Ovary (tissue), 9 donors: Measurements from ENCODE around the gene KIF19. TPM values are rescaled to one million over a fixed set of nuclear protein-coding genes. Genes with fewer than 3 reads are reported as not detected.

Experiments
- DNase-seq, 5 donors: peaks; one replicate each; pipeline ENCODE4 v3.0.0-alpha.2; 2019 to 2020
- H3K27ac ChIP-seq, 2 donors: fragments of 200-600 bp; one replicate each; pipeline versions ENCODE4 v1.5.1 to v1.8.0; 2019 to 2022
- H3K27me3 ChIP-seq: fragments of 200-600 bp; one replicate; pipeline ENCODE4 v1.8.0; 2022
- H3K36me3 ChIP-seq: fragments of 200-600 bp; sonication (generic); one replicate; pipeline ENCODE4 v1.5.1; 2019
- H3K4me1 ChIP-seq: one replicate; pipeline ENCODE4 v1.8.1; 2013; ENCODE audit warnings: mild to moderate bottlenecking, moderate library complexity; ENCODE audit not compliant: insufficient read depth
- H3K4me3 ChIP-seq: fragments of 200-600 bp; sonication (generic); one replicate; pipeline ENCODE4 v1.5.1; 2017
- H3K9me3 ChIP-seq, 2 donors: fragments of 200-600 bp in 1 of 2; sonication (generic) in 1 of 2; one replicate each; pipeline versions ENCODE4 v1.5.1 to v1.8.1; 2013 to 2019; ENCODE audit warnings: mild to moderate bottlenecking in 1 of 2, moderate library complexity in 1 of 2
- CTCF ChIP-seq, 3 donors: fragments of 450-650 bp in 2 of 3; fragments of 200-600 bp in 1 of 3; IDR thresholded peaks; one replicate each; pipeline versions ENCODE4 v1.5.1 to v1.8.0; 2016 to 2022; ENCODE audit warnings: antibody characterized with exemption in 3 of 3, mild to moderate bottlenecking in 1 of 3
- EP300 ChIP-seq: sonication (generic); formaldehyde crosslinking; IDR thresholded peaks from one replicate; pipeline ENCODE4 v1.6.1; 2017; ENCODE audit warnings: antibody characterized with exemption
- POLR2A ChIP-seq: fragments of 450-650 bp; IDR thresholded peaks from one replicate; pipeline ENCODE4 v1.6.1; 2017; ENCODE audit warnings: antibody characterized with exemption, mild to moderate bottlenecking, moderate library complexity
- WGBS, 3 donors: extraction: QIAGEN DNeasy Blood & Tissue Kit in 1 of 3; methylation state at CpG; one replicate each; pipeline versions ENCODE4 v1.1.5 to v1.1.7; 2013 to 2017; 5-methylcytosine and 5-hydroxymethylcytosine counted together
- intact Hi-C, 4 donors: fragments of 100-400 bp; cut with DNase I; formaldehyde crosslinking; loops; one replicate each; pipeline versions ENCODE4 v1.11.0 to v1.15.1; 2022 to 2023
- polyA plus RNA-seq, 2 donors: library from polyadenylated mRNA; stranded (reverse); fragments of 200-250 nt in 1 of 2; fragments of 350-450 nt in 1 of 2; fragmentation: Illumina TruSeq in 1 of 2; extraction: RNeasy Lipid Tissue Mini Kit (QIAGEN cat#74804) in 1 of 2; gene quantifications; one replicate each; pipeline ENCODE4 v1.2.3, GENCODE V29; 2013 to 2014
- total RNA-seq, 7 donors: library from RNA; depleted of rRNA in 2 of 7; stranded (reverse); fragments of >200 nt in 2 of 7; fragmentation: NEBNext Ultra II Directional in 3 of 7; extraction: Animal tissue kit (Norgen Biotek cat#: 25700) in 3 of 7; gene quantifications; one replicate each; pipeline versions ENCODE4 v1.1.0 to v1.2.4, GENCODE V29; 2016 to 2023
- donor health status: DM: no; HTN: no; CAD: no; lungs with moderate emphysema.
- donor health status: DM: no; HTN: no; CAD: no.
- donor health status: Bipolar disorder and iron deficiency.
- donor health status: DM: yes; HTN: yes; CAD: no.
- donor health status: DM: no; HTN: no; CAD: no.
- donor health status: DM: yes; HTN: yes; CAD: no.

KIF19 gene
- total and polyA plus RNA-seq, 9 donors: 0.33 to 15.0 (median 1.2) TPM; not detected in 2

- H3K4me3 ChIP-seq: no peak overlapping the region
- DNase-seq: no peak
- H3K27ac ChIP-seq: no peak overlapping the region
- no peaks in the 10 kb centered on the region for H3K9me3 ChIP-seq
- intact Hi-C loops: no loop called here
- 30 to 46% (median 44%) methylated on average over 9 of the region's 9 CpGs for WGBS, 3 donors
- TF ChIP-seq EP300 (no peak), POLR2A (no peak), CTCF (IDR thresholded peaks at IDR 0.05) (no peak)
- H3K4me1 ChIP-seq: no peaks in the 10 kb centered on the region
- H3K27me3 ChIP-seq: no peaks in the 10 kb centered on the region
- H3K36me3 ChIP-seq: no peaks in the 10 kb centered on the region
These were observed 17.7 kb downstream of the KIF19 start for GRCh38 chr17:74343526-74344284.

- no peak overlapping the region for H3K27ac ChIP-seq
- no peaks in the 10 kb centered on the region for H3K9me3 ChIP-seq
- H3K27me3 ChIP-seq: no peaks in the 10 kb centered on the region
- TF ChIP-seq CTCF (IDR thresholded peaks at IDR 0.05): no peak
- TF ChIP-seq POLR2A: no peak
- no peak for TF ChIP-seq EP300
- 61 to 71% (median 63%) methylated on average over 21 of the region's 21 CpGs for WGBS, 3 donors
- no peak overlapping the region for H3K4me3 ChIP-seq
- H3K36me3 ChIP-seq: no peaks in the 10 kb centered on the region
- intact Hi-C loops: loop anchor here in 1 of 4 donors (5.0 kb wide), 1 partner anchor 37 kb away; no protein-coding TSS in a partner anchor
- H3K4me1 ChIP-seq: no peaks in the 10 kb centered on the region
- DNase-seq: no peak
These were observed 18.6 kb downstream of the KIF19 start for GRCh38 chr17:74344658-74345057.

- H3K4me3 ChIP-seq: no peak overlapping the region
- DNase-seq: no peak
- H3K27me3 ChIP-seq: no peaks in the 10 kb centered on the region
- H3K4me1 ChIP-seq: no peaks in the 10 kb centered on the region
- H3K9me3 ChIP-seq: no peaks in the 10 kb centered on the region
- TF ChIP-seq POLR2A: no peak
- no peak for TF ChIP-seq EP300
- TF ChIP-seq CTCF (IDR thresholded peaks at IDR 0.05): no peak
- H3K36me3 ChIP-seq: no peaks in the 10 kb centered on the region
- H3K27ac ChIP-seq: no peak overlapping the region
- intact Hi-C loops: loop anchor here in 1 of 4 donors (5.0 kb wide), 1 partner anchor 38 kb away; no protein-coding TSS in a partner anchor
- 78 to 81% (median 78%) methylated on average over 13 of the region's 13 CpGs for WGBS, 3 donors
These were observed 19.6 kb downstream of the KIF19 start for GRCh38 chr17:74345433-74346241.

- 77 to 79% (median 79%) methylated on average over 14 of the region's 14 CpGs for WGBS, 3 donors
- H3K9me3 ChIP-seq: no peaks in the 10 kb centered on the region
- intact Hi-C loops: loop anchor here in 1 of 4 donors (5.0 kb wide), 1 partner anchor 40 kb away; no protein-coding TSS in a partner anchor
- no peaks in the 10 kb centered on the region for H3K36me3 ChIP-seq
- TF ChIP-seq CTCF (IDR thresholded peaks at IDR 0.05): no peak
- no peak for TF ChIP-seq EP300
- no peak for TF ChIP-seq POLR2A
- H3K4me3 ChIP-seq: no peak overlapping the region
- no peaks in the 10 kb centered on the region for H3K4me1 ChIP-seq
- no peak for DNase-seq
- no peak overlapping the region for H3K27ac ChIP-seq
- no peaks in the 10 kb centered on the region for H3K27me3 ChIP-seq
These were observed 21.6 kb downstream of the KIF19 start for GRCh38 chr17:74347646-74348045.
